HG03571 (cell line): ENCODE measurements around the gene ZBTB33.

Experiments used
- ATAC-seq: cut with Tn5 transposase; IDR thresholded peaks from one replicate; pipeline ENCODE4 v1.9.1; 2021; ENCODE audit not compliant: unreplicated experiment

ZBTB33 gene

DNA sequence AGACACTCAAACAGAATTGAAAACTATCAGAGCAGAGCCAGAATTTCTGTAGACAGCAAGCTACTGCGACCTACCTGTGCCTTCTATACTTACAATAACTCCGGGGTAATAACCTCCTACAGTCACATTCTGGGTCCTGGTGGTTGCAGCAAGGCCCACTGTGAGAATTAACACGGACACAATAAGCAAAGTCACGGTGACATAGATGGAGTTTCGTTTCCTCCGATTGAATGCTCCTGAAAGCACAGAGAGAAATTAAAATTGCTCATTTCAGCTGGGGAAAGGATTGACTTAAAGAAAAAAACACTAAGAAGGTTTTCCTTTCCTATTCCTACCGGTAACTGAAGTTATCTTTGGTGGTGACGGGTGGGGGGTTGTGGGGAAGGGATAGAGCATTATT, 53.6 kb downstream of the ZBTB33 start:
- no peak for ATAC-seq

DNA sequence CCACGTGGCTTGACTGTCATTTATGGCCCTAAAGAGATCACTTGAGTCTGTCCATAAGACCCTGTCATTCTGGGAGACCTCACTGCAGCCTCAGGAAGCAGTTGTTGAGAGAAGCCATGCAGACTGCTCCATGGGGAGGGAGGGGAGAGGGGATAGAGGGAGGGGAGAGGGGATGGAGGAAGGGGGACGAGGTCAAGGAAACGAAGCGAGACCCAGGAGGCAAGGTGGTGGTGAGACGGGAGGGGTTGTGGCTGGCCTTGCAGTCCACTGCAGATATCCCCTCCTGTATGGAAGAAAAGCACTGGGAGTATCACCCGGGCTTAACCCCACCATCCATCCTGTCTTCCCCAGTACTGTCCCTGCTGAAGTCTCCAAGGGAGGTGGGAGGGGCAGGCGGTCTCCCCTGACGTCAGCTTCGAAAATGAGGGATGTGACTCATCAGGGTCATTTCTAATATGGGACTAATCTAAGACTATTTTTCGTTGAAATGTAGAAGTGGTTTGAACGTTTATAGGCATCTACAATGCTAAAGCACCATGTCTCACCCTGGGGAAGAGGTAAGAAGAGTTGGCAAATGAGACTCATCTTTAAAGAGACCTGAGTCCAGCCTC, 55.0 kb downstream of the ZBTB33 start:
- no peak for ATAC-seq

DNA sequence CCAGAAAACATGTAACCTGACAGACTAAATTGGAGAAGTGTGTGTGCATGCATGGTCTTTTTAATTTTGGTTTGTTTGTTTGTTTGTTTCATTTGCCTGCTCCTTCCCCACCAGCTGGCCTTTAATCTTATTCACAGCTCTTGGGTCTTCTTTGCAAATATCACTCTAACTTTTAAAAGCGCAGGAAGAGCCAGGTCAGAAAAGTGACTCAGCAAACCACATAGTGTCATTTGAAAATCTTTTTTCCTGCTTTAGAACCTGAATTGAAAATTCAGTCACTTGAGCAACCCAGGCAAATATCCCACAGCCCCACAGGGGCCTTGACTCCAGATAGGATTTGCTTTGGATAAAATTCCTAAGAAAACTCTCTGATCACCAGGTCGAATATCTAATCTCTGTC, 56.0 kb downstream of the ZBTB33 start:
- no peak for ATAC-seq
